WTC11 (cell line): Measurements from ENCODE around the gene RIPOR1. TPM values are rescaled to one million over a fixed set of nuclear protein-coding genes. Genes with fewer than 3 reads are reported as not detected.

Experiments used
- ATAC-seq: fragments of 200-7000 bp; cut with Tn5 transposase; 2 replicates; pipeline ENCODE4 v1.10.0; 2021; ENCODE audit warnings: mild to moderate bottlenecking, moderate library complexity
- CTCF ChIA-PET: fragments of 300-600 bp; sonication (Branson Sonifier 250); formaldehyde crosslinking; loops from one replicate; lab custom pipeline; 2021; ENCODE audit warnings: antibody characterized with exemption; lab: Charles Lee
- POLR2A ChIA-PET: fragments of 350-600 bp; sonication (Branson Sonifier 250); formaldehyde crosslinking; loops from one replicate; lab custom pipeline; 2021; ENCODE audit warnings: antibody characterized with exemption; lab: Charles Lee
- DNase-seq: peaks from one replicate; pipeline ENCODE4 v3.0.0; 2021; ENCODE audit warnings: low spot score
- H3K27ac Mint-ChIP-seq: 2 replicates; pipeline ENCODE4 v1.8.0; 2021; ENCODE audit warnings: mixed read lengths
- H3K27me3 Mint-ChIP-seq: 2 replicates; pipeline ENCODE4 v1.8.0; 2021; ENCODE audit warnings: low read depth, mild to moderate bottlenecking, moderate library complexity, mixed read lengths
- H3K36me3 Mint-ChIP-seq: 2 replicates; pipeline ENCODE4 v1.8.0; 2021; ENCODE audit warnings: mixed read lengths
- H3K4me1 Mint-ChIP-seq: 2 replicates; pipeline ENCODE4 v1.8.0; 2022; ENCODE audit warnings: mixed read lengths
- H3K4me3 Mint-ChIP-seq: 2 replicates; pipeline ENCODE4 v1.8.0; 2021; ENCODE audit warnings: mild to moderate bottlenecking, moderate library complexity, mixed read lengths
- H3K9me3 Mint-ChIP-seq: 2 replicates; pipeline ENCODE4 v1.8.0; 2021; ENCODE audit warnings: mixed read lengths
- E2F1 ChIP-seq: sonication (generic); formaldehyde crosslinking; IDR thresholded peaks from 2 replicates; pipeline ENCODE4 v1.8.0; 2022; ENCODE audit warnings: mild to moderate bottlenecking, missing genetic modification reagents
- ERG ChIP-seq: fragments of 250-450 bp; sonication (Bioruptor Pico); IDR thresholded peaks from 2 replicates; pipeline ENCODE4 v1.8.0; 2021; ENCODE audit warnings: mild to moderate bottlenecking
- ESRRA ChIP-seq: sonication (generic); formaldehyde crosslinking; IDR thresholded peaks from 2 replicates; pipeline ENCODE4 v1.8.1; 2022; ENCODE audit warnings: mild to moderate bottlenecking, missing genetic modification reagents, borderline replicate concordance
- ETV6 ChIP-seq: sonication (generic); formaldehyde crosslinking; IDR thresholded peaks from 2 replicates; pipeline ENCODE4 v1.8.1; 2022; ENCODE audit warnings: mild to moderate bottlenecking, missing genetic modification reagents
- FOXK1 ChIP-seq: sonication (generic); formaldehyde crosslinking; IDR thresholded peaks from 2 replicates; pipeline ENCODE4 v1.8.0; 2022; ENCODE audit warnings: mild to moderate bottlenecking, moderate library complexity, missing genetic modification reagents
- FOXP1 ChIP-seq: sonication (generic); formaldehyde crosslinking; IDR thresholded peaks from 2 replicates; pipeline ENCODE4 v1.8.0; 2022; ENCODE audit warnings: missing genetic modification reagents, mild to moderate bottlenecking, moderate library complexity, borderline replicate concordance
- GRHL2 ChIP-seq: fragments of 250-450 bp; sonication (Bioruptor Pico); IDR thresholded peaks from 2 replicates; pipeline ENCODE4 v1.8.0; 2022; ENCODE audit warnings: mild to moderate bottlenecking, moderate library complexity; ENCODE audit not compliant: insufficient replicate concordance, severe bottlenecking
- NR3C1 ChIP-seq: sonication (generic); formaldehyde crosslinking; conservative IDR thresholded peaks from 2 replicates; pipeline ENCODE4 v1.8.1; 2023; ENCODE audit warnings: low read depth, mild to moderate bottlenecking, missing genetic modification reagents
- OVOL2 ChIP-seq: fragments of 250-450 bp; sonication (Bioruptor Pico); IDR thresholded peaks from 2 replicates; pipeline ENCODE4 v1.9.0; 2021; ENCODE audit warnings: mild to moderate bottlenecking, borderline replicate concordance
- RELA ChIP-seq: sonication (generic); formaldehyde crosslinking; IDR thresholded peaks from 2 replicates; pipeline ENCODE4 v1.8.1; 2022; ENCODE audit warnings: missing genetic modification reagents, mild to moderate bottlenecking, borderline replicate concordance
- SMAD3 ChIP-seq: sonication (generic); formaldehyde crosslinking; IDR thresholded peaks from 2 replicates; pipeline ENCODE4 v1.8.0; 2022; ENCODE audit warnings: missing genetic modification reagents, mild to moderate bottlenecking, borderline replicate concordance
- SMAD4 ChIP-seq: sonication (generic); formaldehyde crosslinking; IDR thresholded peaks from 2 replicates; pipeline ENCODE4 v1.8.0; 2022; ENCODE audit warnings: mild to moderate bottlenecking, missing genetic modification reagents
- TCF7 ChIP-seq: sonication (generic); formaldehyde crosslinking; IDR thresholded peaks from 2 replicates; pipeline ENCODE4 v1.8.0; 2022; ENCODE audit warnings: mild to moderate bottlenecking, low read depth, missing genetic modification reagents, moderate library complexity
- USF2 ChIP-seq: sonication (generic); formaldehyde crosslinking; IDR thresholded peaks from 2 replicates; pipeline ENCODE4 v1.8.1; 2023; ENCODE audit warnings: mild to moderate bottlenecking, missing genetic modification reagents, moderate library complexity
- ZNF219 ChIP-seq: sonication (generic); formaldehyde crosslinking; IDR thresholded peaks from 2 replicates; pipeline ENCODE4 v1.8.0; 2023; ENCODE audit warnings: missing genetic modification reagents, mild to moderate bottlenecking, borderline replicate concordance
- ZNF232 ChIP-seq: sonication (generic); formaldehyde crosslinking; IDR thresholded peaks from 2 replicates; pipeline ENCODE4 v1.8.0; 2022; ENCODE audit warnings: mild to moderate bottlenecking, missing genetic modification reagents
- ZNF263 ChIP-seq: sonication (generic); formaldehyde crosslinking; IDR thresholded peaks from 2 replicates; pipeline ENCODE4 v1.8.1; 2022; ENCODE audit warnings: low read depth, mild to moderate bottlenecking, moderate library complexity, missing genetic modification reagents
- total RNA-seq: library from RNA; stranded (reverse); gene quantifications from 3 replicates; pipeline ENCODE4 v1.2.3, GENCODE V29; 2021
- TF ChIP-seq, protein P1 (sequence below): fragments of 250-450 bp; sonication (Bioruptor Pico); IDR thresholded peaks from 2 replicates; pipeline ENCODE4 v2.1.2; 2022; ENCODE audit warnings: mild to moderate bottlenecking, moderate library complexity
- TF ChIP-seq, protein P2 (sequence below): sonication (generic); formaldehyde crosslinking; IDR thresholded peaks from 2 replicates; pipeline ENCODE4 v1.8.1; 2022; ENCODE audit warnings: mild to moderate bottlenecking, missing genetic modification reagents, moderate library complexity, borderline replicate concordance
- TF ChIP-seq, protein P3 (sequence below): sonication (generic); formaldehyde crosslinking; IDR thresholded peaks from 2 replicates; pipeline ENCODE4 v1.8.0; 2023; ENCODE audit warnings: mild to moderate bottlenecking, missing genetic modification reagents
- TF ChIP-seq, protein P4 (sequence below): fragments of 250-450 bp; sonication (Bioruptor Pico); conservative IDR thresholded peaks from 2 replicates; pipeline ENCODE4 v1.9.0; 2021; ENCODE audit warnings: mild to moderate bottlenecking
- TF ChIP-seq, protein P5 (sequence below): sonication (generic); formaldehyde crosslinking; IDR thresholded peaks from 2 replicates; pipeline ENCODE4 v1.8.1; 2022; ENCODE audit warnings: low read depth, missing genetic modification reagents, borderline replicate concordance
- TF ChIP-seq, protein P6 (sequence below): sonication (generic); formaldehyde crosslinking; conservative IDR thresholded peaks from 2 replicates; pipeline ENCODE4 v1.8.1; 2022; ENCODE audit warnings: mild to moderate bottlenecking, missing genetic modification reagents

Gene RIPOR1
- total RNA-seq, 1 experiment from 2014 or later = 14.9 TPM

GRCh38 chr16:67528870-67529581, 397 bp downstream of the RIPOR1 start:
- H3K4me3 Mint-ChIP-seq = peak overlapping the region; percentile 77
- peaks cover 5% of the 10 kb centered on the region for H3K4me1 Mint-ChIP-seq
- peak; percentile 47 for DNase-seq
- CTCF ChIA-PET = interaction anchor here (1.1 to 13.9 kb wide), 15 partner anchors 8 to 575 kb away, joined by 3 to 184 read pairs (median 8); partner anchors contain the start of genes ACD, ATP6V0D1, CARMIL2 and CTCF
- peaks cover 94% of the 10 kb centered on the region for H3K27me3 Mint-ChIP-seq
- no peaks in the 10 kb centered on the region for H3K9me3 Mint-ChIP-seq
- peak; percentile 23 for ATAC-seq
- no peak overlapping the region for H3K27ac Mint-ChIP-seq
- POLR2A ChIA-PET = interaction anchor here (0.5 to 1.9 kb wide), 3 partner anchors 8 to 111 kb away, joined by 3 to 5 read pairs (median 4); no protein-coding TSS in a partner anchor
- no peaks in the 10 kb centered on the region for H3K36me3 Mint-ChIP-seq
- TF ChIP-seq GRHL2 (CRISPR knock-in tag) = no peak
- TF ChIP-seq, protein P1, sequence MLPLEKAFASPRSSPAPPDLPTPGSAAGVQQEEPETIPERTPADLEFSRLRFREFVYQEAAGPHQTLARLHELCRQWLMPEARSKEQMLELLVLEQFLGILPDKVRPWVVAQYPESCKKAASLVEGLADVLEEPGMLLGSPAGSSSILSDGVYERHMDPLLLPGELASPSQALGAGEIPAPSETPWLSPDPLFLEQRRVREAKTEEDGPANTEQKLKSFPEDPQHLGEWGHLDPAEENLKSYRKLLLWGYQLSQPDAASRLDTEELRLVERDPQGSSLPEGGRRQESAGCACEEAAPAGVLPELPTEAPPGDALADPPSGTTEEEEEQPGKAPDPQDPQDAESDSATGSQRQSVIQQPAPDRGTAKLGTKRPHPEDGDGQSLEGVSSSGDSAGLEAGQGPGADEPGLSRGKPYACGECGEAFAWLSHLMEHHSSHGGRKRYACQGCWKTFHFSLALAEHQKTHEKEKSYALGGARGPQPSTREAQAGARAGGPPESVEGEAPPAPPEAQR (CRISPR knock-in tag) = no peak
- TF ChIP-seq TCF7 = no peak
- no peak for TF ChIP-seq ZNF219 (CRISPR knock-in tag)
- TF ChIP-seq ERG = no peak
- no peak for TF ChIP-seq OVOL2 (CRISPR knock-in tag)
- TF ChIP-seq, protein P2, sequence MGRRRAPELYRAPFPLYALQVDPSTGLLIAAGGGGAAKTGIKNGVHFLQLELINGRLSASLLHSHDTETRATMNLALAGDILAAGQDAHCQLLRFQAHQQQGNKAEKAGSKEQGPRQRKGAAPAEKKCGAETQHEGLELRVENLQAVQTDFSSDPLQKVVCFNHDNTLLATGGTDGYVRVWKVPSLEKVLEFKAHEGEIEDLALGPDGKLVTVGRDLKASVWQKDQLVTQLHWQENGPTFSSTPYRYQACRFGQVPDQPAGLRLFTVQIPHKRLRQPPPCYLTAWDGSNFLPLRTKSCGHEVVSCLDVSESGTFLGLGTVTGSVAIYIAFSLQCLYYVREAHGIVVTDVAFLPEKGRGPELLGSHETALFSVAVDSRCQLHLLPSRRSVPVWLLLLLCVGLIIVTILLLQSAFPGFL = no peak
- no peak for TF ChIP-seq E2F1 (CRISPR knock-in tag)
- TF ChIP-seq, protein P3, sequence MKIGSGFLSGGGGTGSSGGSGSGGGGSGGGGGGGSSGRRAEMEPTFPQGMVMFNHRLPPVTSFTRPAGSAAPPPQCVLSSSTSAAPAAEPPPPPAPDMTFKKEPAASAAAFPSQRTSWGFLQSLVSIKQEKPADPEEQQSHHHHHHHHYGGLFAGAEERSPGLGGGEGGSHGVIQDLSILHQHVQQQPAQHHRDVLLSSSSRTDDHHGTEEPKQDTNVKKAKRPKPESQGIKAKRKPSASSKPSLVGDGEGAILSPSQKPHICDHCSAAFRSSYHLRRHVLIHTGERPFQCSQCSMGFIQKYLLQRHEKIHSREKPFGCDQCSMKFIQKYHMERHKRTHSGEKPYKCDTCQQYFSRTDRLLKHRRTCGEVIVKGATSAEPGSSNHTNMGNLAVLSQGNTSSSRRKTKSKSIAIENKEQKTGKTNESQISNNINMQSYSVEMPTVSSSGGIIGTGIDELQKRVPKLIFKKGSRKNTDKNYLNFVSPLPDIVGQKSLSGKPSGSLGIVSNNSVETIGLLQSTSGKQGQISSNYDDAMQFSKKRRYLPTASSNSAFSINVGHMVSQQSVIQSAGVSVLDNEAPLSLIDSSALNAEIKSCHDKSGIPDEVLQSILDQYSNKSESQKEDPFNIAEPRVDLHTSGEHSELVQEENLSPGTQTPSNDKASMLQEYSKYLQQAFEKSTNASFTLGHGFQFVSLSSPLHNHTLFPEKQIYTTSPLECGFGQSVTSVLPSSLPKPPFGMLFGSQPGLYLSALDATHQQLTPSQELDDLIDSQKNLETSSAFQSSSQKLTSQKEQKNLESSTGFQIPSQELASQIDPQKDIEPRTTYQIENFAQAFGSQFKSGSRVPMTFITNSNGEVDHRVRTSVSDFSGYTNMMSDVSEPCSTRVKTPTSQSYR (CRISPR knock-in tag) = no peak
- TF ChIP-seq SMAD3 (CRISPR knock-in tag) = no peak
- TF ChIP-seq, protein P4, sequence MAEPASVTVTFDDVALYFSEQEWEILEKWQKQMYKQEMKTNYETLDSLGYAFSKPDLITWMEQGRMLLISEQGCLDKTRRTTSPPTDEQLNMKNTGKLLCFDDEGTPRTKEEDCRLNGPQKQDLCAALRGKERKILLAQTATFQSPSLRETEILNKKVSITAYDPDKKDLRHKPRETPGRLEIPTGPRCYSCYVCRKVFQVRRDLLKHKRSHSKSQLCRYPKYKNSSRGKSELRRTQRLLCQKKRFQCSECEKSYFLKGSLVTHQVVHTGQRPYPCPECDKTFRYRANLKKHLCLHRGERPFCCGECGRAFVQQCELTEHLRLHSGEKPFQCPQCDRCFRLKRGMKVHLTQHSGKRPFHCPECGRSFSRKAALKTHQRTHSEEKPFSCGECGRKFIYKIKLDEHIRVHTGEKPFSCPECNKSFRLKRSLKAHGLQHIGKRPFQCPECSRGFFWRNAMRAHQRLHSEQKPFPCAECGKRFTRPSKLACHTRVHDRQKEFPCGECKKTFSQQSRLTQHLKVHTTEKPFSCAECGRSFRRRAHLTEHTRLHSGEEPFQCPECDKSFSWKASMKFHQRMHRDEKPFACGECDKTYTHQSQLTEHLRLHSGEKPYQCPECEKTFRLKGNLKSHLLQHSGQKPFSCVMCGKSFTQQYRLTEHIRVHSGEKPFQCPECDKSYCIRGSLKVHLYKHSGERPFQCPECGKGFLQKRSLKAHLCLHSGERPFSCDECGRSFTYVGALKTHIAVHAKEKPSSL (CRISPR knock-in tag) = no peak
- TF ChIP-seq, protein P5, sequence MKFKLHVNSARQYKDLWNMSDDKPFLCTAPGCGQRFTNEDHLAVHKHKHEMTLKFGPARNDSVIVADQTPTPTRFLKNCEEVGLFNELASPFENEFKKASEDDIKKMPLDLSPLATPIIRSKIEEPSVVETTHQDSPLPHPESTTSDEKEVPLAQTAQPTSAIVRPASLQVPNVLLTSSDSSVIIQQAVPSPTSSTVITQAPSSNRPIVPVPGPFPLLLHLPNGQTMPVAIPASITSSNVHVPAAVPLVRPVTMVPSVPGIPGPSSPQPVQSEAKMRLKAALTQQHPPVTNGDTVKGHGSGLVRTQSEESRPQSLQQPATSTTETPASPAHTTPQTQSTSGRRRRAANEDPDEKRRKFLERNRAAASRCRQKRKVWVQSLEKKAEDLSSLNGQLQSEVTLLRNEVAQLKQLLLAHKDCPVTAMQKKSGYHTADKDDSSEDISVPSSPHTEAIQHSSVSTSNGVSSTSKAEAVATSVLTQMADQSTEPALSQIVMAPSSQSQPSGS (CRISPR knock-in tag) = no peak
- TF ChIP-seq ZNF232 (CRISPR knock-in tag) = no peak
- TF ChIP-seq ETV6 (CRISPR knock-in tag) = no peak
- TF ChIP-seq, protein P6, sequence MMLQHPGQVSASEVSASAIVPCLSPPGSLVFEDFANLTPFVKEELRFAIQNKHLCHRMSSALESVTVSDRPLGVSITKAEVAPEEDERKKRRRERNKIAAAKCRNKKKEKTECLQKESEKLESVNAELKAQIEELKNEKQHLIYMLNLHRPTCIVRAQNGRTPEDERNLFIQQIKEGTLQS (CRISPR knock-in tag) = no peak
- peak; percentile 37; the same call in 1 of the 2 replicates for TF ChIP-seq ESRRA (CRISPR knock-in tag)
- no peak for TF ChIP-seq NR3C1
- no peak for TF ChIP-seq FOXK1
- TF ChIP-seq RELA (CRISPR knock-in tag) = no peak
- no peak for TF ChIP-seq ZNF263 (CRISPR knock-in tag)
- TF ChIP-seq SMAD4 (CRISPR knock-in tag) = no peak
- TF ChIP-seq FOXP1 (CRISPR knock-in tag) = no peak
- no peak for TF ChIP-seq USF2 (CRISPR knock-in tag)
